ENCODE data around the gene TERB1. TPM values are rescaled to one million over a fixed set of nuclear protein-coding genes. Genes with fewer than 3 reads are reported as not detected.

The TERB1 gene, protein sequence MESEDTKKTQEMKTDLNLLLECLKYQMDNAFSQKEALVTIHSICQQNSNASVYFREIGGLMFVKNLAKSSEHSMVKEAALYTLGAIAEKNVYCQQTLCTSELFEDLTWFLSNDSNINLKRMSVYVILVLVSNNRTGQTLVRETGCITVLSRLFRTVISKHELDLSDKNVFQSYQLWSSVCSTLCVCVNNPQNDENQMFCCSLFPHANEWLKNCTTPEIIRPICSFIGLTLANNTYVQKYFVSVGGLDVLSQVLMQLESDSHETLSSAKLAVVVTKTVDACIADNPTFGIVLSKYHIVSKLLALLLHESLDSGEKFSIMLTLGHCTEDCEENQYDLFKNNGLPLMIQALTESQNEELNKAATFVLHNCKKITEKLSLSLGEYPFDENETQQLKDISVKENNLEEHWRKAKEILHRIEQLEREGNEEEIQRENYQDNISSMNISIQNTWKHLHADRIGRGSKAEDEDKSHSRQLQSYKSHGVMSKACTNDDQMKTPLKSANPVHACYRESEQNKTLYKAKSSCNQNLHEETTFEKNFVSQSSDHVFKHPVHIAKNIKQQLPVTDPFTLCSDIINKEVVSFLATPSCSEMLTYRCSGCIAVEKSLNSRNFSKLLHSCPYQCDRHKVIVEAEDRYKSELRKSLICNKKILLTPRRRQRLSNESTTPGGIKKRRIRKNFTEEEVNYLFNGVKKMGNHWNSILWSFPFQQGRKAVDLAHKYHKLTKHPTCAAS
- not detected in 3 replicates for total RNA-seq
- long read RNA-seq, result 0 reads

DNA sequence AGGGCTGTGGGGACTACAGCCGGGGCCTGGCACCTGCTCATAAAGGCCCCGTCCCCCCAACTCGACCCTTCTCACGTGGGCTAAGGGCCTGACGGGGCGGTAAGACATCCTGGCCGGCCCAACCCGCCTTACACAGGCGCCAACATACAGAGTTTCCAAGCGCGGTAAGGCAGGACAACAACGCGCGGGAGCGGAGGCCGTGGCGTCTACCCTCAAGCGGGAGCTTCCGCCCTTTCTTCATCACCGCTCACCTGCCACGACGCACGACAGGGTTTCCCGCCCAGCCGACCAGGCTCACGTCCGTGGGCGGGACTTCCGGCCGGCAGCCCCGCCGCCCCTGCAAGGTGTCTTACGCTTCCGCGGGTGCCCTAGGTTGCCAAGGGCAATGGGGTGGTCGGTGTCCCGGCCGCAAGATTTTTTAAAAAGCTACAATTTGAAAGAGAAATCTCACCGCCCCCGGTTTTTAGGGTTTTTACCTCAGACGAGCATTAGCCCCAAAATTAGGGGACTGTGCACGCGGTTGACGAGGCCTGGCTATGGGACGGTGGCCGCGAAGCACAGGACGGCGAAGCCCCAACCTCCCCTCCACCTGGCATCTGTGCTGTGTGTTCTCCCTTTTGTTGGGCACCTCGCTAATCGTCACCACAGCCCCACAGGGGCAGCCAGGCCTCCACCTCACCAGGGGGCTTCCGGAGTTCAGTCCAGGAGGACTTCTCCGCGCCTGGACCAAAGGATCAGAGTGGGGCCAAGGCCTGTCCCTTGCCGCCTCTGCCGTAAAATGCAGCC, at the start of gene TERB1:
TERB1 (minus strand) TSS at position 265 of the 786 bp plus-strand sequence. CDS start 4,786 bp downstream, outside the sequence.
- no peaks in the 10 kb centered on the region for H3K9me3 Mint-ChIP-seq (ENCODE audit: low read depth)
- TF ChIP-seq CTCF (IDR thresholded peaks at IDR 0.05), result no peak
- H3K27me3 Mint-ChIP-seq (ENCODE audit: low read depth), result no peaks in the 10 kb centered on the region
- no peak for DNase-seq (ENCODE audit: low spot score)
- no peak within 1 kb of the TSS for H3K4me3 Mint-ChIP-seq (ENCODE audit: unreplicated experiment)
- H3K36me3 Mint-ChIP-seq (ENCODE audit: low read depth), result peaks cover 22% of the 10 kb centered on the region
- H3K27ac Mint-ChIP-seq (ENCODE audit: unreplicated experiment), result no peak within 1 kb of the TSS
- no peaks in the 10 kb centered on the region for H3K4me1 Mint-ChIP-seq (ENCODE audit: low read depth)

GRCh38 chr16:66850115-66850815, 48.9 kb upstream of the TERB1 start:
- TF ChIP-seq CTCF (IDR thresholded peaks at IDR 0.05), result no peak
- Mint-ChIP-seq H3K36me3 (ENCODE audit: low read depth) (peaks cover 2% of the 10 kb centered on the region), H3K27ac (ENCODE audit: unreplicated experiment) (no peak overlapping the region), H3K27me3 (ENCODE audit: low read depth) (peaks cover 15% of the 10 kb centered on the region), H3K4me1 (ENCODE audit: low read depth) (peaks cover 10% of the 10 kb centered on the region), H3K4me3 (ENCODE audit: unreplicated experiment) (no peak overlapping the region), H3K9me3 (ENCODE audit: low read depth) (no peaks in the 10 kb centered on the region)
- DNase-seq (ENCODE audit: low spot score), result peak; percentile 72

DNA sequence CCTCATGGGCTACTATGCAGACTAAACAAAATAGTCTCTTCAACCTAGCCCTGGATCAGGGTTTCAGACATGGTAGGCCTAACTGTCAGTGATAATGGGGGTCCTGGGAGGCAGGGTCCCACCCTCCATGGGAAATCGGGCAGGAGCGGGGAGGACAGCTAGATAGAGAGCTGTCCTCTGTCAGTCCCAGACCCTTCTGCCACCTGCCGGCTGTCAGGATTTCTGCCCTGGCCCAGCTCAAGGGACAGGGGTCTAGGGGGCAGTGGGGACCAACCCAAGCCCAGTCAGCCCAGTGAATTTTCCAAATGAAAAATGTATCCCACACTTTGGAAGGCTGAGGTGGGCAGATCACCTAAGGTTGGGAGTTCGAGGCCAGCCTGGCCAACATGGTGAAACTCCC, 48.2 kb upstream of the TERB1 start:
- Mint-ChIP-seq H3K4me3 (ENCODE audit: unreplicated experiment) (no peak overlapping the region), H3K4me1 (ENCODE audit: low read depth) (peaks cover 14% of the 10 kb centered on the region), H3K27me3 (ENCODE audit: low read depth) (peaks cover 19% of the 10 kb centered on the region), H3K27ac (ENCODE audit: unreplicated experiment) (no peak overlapping the region), H3K36me3 (ENCODE audit: low read depth) (peaks cover 3% of the 10 kb centered on the region), H3K9me3 (ENCODE audit: low read depth) (no peaks in the 10 kb centered on the region)
- TF ChIP-seq CTCF (IDR thresholded peaks at IDR 0.05), result peak; percentile 29
- DNase-seq (ENCODE audit: low spot score), result peak; percentile 49

DNA sequence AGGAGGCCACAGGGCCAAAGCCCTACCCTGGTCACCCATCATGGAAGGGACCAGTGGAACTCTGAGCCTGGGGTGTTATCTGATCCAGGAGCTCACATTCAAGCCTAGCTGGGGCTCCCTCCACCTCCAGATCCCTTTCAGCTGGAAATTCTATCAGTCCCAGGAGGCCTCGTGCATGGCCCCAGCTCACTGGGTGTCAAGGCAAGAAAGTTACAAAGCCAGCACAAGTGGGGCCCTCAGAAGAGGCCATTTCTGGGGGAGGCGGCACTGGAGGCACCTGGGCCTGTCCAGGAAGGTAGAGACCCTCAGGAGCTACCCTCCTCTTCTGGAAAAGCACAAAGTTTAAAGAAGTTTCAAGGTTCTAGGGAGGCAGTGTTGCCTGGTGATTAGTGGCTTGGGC, 47.6 kb upstream of the TERB1 start:
- H3K4me1 Mint-ChIP-seq (ENCODE audit: low read depth), result peaks cover 14% of the 10 kb centered on the region
- TF ChIP-seq CTCF (IDR thresholded peaks at IDR 0.05), result no peak
- peaks cover 19% of the 10 kb centered on the region for H3K27me3 Mint-ChIP-seq (ENCODE audit: low read depth)
- H3K9me3 Mint-ChIP-seq (ENCODE audit: low read depth), result no peaks in the 10 kb centered on the region
- H3K36me3 Mint-ChIP-seq (ENCODE audit: low read depth), result peaks cover 3% of the 10 kb centered on the region
- no peak overlapping the region for H3K4me3 Mint-ChIP-seq (ENCODE audit: unreplicated experiment)
- DNase-seq (ENCODE audit: low spot score), result peak; percentile 30
- no peak overlapping the region for H3K27ac Mint-ChIP-seq (ENCODE audit: unreplicated experiment)
